SK-N-SH (cell line): ENCODE results near the gene CEP250.

Experiments
- EZH2phosphoT487 ChIP-seq: fragments of 200-600 bp; sonication (generic); IDR thresholded peaks from 2 replicates; pipeline ENCODE4 v1.6.1; 2017; ENCODE audit warnings: low read depth, mixed run types, mild to moderate bottlenecking, antibody characterized with exemption, moderate library complexity, borderline replicate concordance
- POLR2AphosphoS5 ChIP-seq: IDR thresholded peaks from 2 replicates; pipeline ENCODE4 v1.6.1; 2012; ENCODE audit warnings: low read depth, low read length
- SIN3A ChIP-seq: IDR thresholded peaks from 2 replicates; pipeline ENCODE4 v1.6.1; 2012; ENCODE audit warnings: low read depth, mild to moderate bottlenecking, low read length, moderate library complexity, borderline replicate concordance
- YY1 ChIP-seq: IDR thresholded peaks from 2 replicates; pipeline ENCODE4 v1.4.0; 2012; ENCODE audit warnings: low read depth, mild to moderate bottlenecking
- TF ChIP-seq, protein P1 (sequence below): fragments of 200-600 bp; sonication (generic); IDR thresholded peaks from 2 replicates; pipeline ENCODE4 v1.6.1; 2017; ENCODE audit warnings: antibody characterized with exemption, mild to moderate bottlenecking, moderate library complexity

DNA sequence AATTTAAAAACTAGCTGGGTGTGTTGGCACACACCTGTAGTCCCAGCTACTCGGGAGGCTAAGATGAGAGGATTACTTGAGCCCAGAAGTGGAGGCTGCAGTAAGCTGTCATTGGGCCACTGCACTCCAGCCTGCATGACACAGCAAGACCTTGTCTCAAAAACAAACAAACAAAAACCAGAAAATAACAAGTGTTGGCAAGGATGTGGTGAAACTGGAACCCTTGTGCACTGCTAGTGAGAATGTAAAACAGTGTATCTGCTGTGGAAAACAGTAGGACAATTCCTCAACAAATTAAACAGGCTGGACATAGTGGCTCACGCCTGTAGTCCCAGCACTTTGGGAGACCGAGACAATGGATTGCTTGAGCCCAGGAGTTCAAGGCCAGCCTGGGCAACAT, 47.1 kb upstream of the CEP250 start:
- TF ChIP-seq, protein P1, sequence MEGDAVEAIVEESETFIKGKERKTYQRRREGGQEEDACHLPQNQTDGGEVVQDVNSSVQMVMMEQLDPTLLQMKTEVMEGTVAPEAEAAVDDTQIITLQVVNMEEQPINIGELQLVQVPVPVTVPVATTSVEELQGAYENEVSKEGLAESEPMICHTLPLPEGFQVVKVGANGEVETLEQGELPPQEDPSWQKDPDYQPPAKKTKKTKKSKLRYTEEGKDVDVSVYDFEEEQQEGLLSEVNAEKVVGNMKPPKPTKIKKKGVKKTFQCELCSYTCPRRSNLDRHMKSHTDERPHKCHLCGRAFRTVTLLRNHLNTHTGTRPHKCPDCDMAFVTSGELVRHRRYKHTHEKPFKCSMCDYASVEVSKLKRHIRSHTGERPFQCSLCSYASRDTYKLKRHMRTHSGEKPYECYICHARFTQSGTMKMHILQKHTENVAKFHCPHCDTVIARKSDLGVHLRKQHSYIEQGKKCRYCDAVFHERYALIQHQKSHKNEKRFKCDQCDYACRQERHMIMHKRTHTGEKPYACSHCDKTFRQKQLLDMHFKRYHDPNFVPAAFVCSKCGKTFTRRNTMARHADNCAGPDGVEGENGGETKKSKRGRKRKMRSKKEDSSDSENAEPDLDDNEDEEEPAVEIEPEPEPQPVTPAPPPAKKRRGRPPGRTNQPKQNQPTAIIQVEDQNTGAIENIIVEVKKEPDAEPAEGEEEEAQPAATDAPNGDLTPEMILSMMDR = no peak
- TF ChIP-seq SIN3A = no peak
- no peak for TF ChIP-seq EZH2phosphoT487
- TF ChIP-seq YY1 = no peak
- no peak for TF ChIP-seq POLR2AphosphoS5
